Measurements from ENCODE around the gene TICRR.

DNA sequence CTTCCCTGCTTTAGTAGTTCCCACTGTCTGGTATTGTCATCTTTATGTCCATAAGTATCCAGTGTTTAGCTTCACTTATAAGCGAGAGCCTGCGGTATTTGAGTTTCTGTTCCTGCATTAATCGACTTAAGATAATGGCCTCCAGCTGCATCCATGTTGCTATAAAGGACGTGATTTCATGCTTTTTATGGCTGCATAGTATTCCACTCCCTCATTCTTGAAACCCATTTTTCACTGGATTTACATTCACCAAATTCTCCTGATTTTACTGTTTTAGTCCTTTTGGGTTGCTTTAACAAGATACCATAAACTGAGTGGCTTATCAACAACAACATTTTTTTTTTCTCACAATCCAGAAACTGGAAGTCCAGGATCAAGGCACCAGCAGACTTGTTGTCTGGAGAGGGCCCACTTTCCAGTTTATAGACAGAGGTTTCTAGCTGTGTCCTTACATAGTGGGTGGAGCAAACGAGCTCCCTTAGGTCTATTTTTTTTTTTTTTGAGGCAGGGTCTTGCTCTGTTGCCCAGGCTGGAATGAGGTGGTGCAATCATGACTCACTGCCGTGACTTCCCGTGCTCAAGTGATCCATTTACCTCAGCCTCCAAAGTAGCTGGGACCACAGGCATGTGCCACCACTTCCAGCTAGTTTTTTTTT is 6.1 kb upstream of the TICRR start:
- TF ChIP-seq, protein P1, sequence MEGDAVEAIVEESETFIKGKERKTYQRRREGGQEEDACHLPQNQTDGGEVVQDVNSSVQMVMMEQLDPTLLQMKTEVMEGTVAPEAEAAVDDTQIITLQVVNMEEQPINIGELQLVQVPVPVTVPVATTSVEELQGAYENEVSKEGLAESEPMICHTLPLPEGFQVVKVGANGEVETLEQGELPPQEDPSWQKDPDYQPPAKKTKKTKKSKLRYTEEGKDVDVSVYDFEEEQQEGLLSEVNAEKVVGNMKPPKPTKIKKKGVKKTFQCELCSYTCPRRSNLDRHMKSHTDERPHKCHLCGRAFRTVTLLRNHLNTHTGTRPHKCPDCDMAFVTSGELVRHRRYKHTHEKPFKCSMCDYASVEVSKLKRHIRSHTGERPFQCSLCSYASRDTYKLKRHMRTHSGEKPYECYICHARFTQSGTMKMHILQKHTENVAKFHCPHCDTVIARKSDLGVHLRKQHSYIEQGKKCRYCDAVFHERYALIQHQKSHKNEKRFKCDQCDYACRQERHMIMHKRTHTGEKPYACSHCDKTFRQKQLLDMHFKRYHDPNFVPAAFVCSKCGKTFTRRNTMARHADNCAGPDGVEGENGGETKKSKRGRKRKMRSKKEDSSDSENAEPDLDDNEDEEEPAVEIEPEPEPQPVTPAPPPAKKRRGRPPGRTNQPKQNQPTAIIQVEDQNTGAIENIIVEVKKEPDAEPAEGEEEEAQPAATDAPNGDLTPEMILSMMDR (IDR thresholded peaks at IDR 0.05 in 4 of 5, conservative IDR thresholded peaks at IDR 0.05 in 1 of 5), result no peak
- no peak for TF ChIP-seq POLR2A (IDR thresholded peaks at IDR 0.05)
